ENCODE results near the gene CCDC171.
A peak's percentile ranks its signal among the peaks of the same experiment; 100 is the strongest.
"Not testable (repeated sequence)": the region's sequence is repeated elsewhere in the genome, so short reads cannot be mapped to it uniquely, and the experiment has no call there.

CCDC171 gene

DNA sequence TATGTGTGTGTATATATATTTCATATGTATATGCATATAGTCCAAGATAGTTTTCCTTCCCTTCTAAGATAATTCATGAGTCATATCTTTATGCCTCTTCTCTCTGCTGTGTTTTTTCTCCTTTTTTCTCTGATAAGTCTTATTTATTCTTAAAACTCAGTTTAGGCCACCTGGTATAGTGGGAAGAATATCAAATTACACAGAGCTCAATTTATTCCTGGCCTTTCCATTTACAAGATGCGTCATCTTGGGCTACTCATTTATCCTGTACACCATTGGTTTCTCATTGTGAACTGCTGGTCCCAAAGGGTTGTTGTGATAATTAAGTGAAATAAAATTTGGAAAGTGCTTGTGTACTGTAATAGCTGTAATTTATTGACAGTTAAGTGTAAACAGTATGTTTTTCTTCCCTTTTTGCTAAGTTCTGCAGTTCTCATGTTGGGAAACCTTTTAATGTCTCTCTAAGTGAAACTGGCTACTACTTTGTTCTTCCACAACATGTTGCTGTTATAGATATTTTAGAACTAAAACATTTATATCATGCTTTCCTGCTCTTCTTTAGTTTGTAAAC lies 19.4 kb downstream of the CCDC171 start:
- DNase-seq = no peak

DNA sequence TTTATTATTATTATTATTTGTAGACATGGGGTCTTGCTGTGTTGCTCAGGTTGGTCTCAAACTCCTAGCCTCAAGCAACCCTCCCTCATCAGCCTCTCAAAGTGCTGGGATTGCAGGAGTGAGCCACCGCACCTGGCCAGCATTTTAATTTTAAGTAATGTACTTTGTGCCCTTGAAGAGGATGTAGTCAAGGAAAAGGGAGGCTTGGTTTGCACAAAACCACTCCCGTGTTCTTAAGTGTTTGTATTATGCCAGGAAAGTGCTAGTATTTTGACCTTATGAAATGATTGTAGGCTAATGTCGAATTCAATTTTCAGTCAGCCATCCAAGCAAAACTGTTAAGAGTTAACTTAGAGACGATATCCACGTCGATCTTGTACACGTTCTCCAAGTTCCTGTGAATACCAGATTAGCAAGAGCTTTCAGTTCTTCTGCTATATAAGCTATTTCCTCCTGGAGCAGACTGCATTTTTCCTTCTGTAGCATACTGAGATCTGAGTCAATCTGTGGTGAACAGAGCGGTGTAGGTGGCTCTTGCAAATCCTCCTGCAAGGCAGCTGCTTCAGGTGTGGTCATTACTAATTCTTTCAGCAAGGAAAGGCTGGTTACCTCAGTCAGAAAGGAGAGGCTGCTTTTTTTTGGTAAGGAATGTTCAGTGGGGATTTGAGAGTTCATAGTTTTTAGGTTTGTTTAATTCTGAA lies 23.7 kb downstream of the CCDC171 start:
- no peak for DNase-seq

DNA sequence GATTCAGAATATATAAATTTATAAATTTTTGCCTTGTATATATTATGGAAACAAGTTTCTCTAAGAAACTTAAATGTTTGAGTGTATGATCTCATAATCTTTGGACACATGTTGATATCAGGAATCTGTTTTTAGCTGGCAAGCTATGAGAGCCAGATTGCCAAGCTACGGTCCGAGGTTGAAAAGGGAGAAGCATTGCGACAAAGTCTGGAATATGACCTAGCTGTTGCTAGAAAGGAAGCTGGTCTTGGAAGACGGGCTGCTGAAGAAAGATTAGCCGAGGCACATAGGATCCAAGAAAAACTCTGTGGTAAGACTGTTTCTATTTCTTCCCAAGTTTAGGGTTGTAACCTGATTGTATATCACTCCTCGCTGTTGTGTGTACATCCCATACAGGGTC lies 25.9 kb downstream of the CCDC171 start:
- DNase-seq = no peak

- no peak for DNase-seq
Measured at GRCh38 chr9:15584379-15584778, 31.5 kb downstream of the CCDC171 start.

DNA sequence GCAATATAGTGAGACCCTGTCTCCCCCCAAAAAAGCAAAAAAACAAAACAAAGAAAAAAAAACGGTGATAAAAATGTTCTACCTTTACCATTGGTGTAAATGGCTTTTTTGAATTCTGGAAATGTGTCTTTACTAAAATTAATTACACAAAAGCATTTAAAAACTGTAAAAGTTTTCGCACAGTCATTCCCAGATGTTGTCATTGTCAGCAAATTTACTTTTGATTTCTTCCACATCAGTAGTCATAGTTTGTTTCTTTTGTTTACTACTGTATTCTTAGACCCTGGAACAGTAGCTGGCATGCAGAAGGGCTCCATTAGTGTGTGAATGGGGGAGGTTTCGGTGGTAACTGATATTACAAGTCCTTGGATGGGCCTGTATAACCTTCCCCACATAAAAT lies 39.5 kb downstream of the CCDC171 start:
- DNase-seq = no peak

DNA sequence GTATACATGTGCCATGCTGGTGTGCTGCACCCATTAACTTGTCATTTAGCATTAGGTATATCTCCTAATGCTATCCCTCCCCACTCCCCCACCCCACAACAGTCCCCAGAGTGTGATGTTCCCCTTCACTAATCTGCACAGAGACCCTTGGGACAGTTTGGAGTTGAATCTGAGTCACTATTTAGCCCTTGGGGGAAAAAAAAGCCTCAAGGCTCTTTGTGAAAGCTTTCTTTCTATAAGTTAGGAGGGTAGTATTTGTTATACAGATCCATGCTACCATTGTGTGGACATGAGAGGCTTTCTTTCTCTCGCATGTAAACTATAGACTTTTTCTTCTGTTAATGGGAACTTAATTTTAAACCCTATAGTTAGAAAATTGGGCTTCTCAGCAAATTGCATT lies 40.1 kb downstream of the CCDC171 start:
- not testable (repeated sequence) for DNase-seq

DNA sequence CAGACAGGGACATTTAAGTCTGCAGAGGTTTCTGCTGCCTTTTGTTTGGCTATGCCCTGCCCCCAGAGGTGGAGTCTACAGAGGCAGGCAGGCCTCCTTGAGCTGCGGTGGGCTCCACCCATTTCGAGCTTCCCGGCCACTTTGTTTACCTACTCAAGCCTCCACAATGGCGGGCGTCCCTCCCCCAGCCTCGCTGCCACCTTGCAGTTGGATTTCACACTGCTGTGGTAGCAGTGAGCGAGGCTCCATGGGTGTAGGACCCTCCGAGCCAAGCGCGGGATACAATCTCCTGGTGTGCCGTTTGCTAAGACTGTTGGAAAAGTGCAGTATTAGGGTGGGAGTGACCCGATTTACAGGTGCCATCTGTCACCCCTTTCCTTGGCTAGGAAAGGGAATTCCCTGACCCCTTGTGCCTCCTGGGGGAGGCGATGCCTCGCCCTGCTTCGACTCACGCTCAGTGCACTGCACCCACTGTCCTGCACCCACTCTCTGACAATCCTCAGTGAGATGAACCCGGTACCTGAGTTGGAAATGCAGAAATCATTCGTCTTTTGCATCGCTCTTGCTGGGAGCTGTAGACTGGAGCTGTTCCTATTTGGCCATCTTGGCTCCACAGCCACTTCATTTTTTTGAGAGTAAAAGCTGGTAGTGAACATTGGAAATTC lies 48.0 kb downstream of the CCDC171 start:
- not testable (repeated sequence) for DNase-seq

- peak; percentile 73 for DNase-seq
Measured at GRCh38 chr9:15606643-15607472, 54.0 kb downstream of the CCDC171 start.

- no peak for DNase-seq
Measured at GRCh38 chr9:15612962-15613361, 60.1 kb downstream of the CCDC171 start.

DNA sequence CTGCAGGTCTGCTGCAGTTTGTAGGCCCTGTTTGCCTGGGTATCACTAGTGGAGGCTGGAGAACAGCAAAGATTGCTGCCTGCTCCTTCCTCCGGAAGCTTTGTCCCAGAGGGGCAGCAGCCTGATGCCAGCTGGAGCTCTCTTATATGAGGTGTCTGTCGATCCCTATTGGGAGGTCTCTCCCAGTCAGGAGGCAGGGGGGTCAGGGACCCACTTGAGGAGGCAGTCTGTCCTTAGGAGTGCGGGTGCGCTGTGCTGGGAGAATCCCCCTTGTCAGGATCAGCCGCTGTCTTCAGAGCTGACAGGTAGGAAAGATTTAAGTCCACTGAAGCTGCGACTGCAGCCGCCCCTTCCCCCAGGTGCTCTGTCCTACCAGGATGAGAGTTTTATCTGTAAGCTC lies 64.9 kb downstream of the CCDC171 start:
- no peak for DNase-seq

DNA sequence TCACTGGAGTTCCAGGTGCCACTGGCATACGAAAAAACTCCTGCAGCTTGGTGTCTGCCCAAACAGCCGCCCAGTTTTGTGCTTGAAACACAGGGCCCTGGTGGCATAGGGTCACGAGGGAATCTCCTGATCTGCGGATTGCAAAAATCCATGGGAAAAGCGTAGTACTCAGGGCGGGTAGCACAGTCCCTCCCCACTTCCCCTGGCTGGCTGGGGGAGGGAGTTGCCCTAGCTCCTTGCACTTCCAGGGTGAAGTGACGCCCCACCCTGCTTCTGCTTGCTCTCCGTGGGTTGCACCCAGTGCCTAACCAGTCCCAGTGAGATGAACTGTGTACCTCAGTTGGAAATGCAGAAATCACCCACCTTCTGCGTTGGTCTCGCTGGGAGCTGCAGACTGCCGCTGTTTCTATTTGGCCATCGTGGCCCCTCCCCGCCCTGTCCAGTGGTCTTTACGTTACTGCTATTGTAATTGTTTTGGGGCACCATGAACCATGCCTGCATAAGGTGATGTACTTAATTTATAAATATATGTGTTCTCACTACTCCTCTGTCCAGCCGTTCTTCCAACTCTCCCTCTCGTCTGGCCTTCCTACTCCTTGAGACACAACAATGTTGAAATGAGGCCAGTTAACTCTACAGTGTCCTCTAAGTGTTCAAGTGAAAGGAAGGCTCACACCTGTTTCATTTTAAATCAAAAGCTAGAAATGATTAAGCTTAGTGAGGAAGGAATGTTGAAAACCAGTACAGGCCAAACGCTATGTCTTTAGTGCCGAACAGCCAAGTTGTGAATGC lies 65.9 kb downstream of the CCDC171 start:
- DNase-seq = no peak

GRCh38 chr9:15622318-15622971 lies 69.6 kb downstream of the CCDC171 start:
- no peak for DNase-seq

DNA sequence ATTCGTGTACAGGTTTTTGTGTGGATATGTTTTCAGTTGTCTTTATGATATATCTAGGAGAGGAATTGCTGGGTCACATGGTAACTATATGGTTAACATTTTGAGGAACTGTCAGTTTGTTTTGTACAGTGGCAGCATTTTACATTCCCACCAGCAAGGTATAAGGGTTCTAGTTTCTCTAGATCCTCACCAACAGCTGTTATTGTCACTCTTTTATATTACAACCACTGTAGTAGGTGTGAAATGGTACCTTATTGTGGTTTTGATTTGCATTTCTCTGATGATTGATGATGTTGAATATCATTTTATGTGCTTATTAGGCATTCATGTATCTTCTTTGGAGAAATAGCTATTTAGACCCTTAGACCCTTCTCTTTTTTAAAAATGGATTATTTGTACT lies 82.9 kb downstream of the CCDC171 start:
- no peak for DNase-seq

- no peak for DNase-seq
Measured at GRCh38 chr9:15640121-15640520, 87.3 kb downstream of the CCDC171 start.

GRCh38 chr9:15641291-15641690 lies 88.4 kb downstream of the CCDC171 start:
- DNase-seq = no peak

GRCh38 chr9:15642369-15642962 lies 89.6 kb downstream of the CCDC171 start:
- DNase-seq = peak; percentile 20

- DNase-seq = no peak
Measured at GRCh38 chr9:15670246-15670645, 117.4 kb downstream of the CCDC171 start.

GRCh38 chr9:15670894-15671293 lies 118.1 kb downstream of the CCDC171 start:
- no peak for DNase-seq

GRCh38 chr9:15693701-15694100 lies 140.9 kb downstream of the CCDC171 start:
- DNase-seq = no peak

- DNase-seq = no peak
Measured at GRCh38 chr9:15696979-15697378, 144.1 kb downstream of the CCDC171 start.

GRCh38 chr9:15697446-15697851 lies 144.6 kb downstream of the CCDC171 start:
- no peak for DNase-seq
